Activated CD4-positive, CD25-positive, alpha-beta regulatory T cell (primary cell): ENCODE measurements around the gene THEM4.

Source experiments
- DNase-seq, 4 experiments: peaks; one replicate each; lab custom pipeline; 2025; lab: John Stamatoyannopoulos, UW

THEM4 gene

DNA sequence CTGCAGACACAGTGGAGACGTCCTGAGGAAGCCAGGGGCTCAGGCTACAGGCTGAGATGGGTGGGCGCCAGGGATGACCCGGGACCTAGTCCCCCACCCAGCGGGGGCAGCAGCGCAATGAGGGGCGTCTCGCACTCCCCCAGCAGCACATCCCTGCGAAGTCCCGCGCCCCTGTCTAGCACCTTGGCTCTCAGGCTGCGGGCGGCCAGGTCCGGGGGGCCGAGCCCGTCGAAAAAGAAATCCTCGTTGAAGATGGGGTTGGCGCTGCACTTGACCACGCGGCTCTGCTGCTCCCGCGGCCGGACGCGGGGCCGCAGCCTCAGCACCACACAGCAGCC lies 71.5 kb downstream of the THEM4 start:
- no peak for DNase-seq

- no peak for DNase-seq
Measured at GRCh38 chr1:151837197-151837596, 72.1 kb downstream of the THEM4 start.

- no peak for DNase-seq
Measured at GRCh38 chr1:151835596-151835995, 73.7 kb downstream of the THEM4 start.

DNA sequence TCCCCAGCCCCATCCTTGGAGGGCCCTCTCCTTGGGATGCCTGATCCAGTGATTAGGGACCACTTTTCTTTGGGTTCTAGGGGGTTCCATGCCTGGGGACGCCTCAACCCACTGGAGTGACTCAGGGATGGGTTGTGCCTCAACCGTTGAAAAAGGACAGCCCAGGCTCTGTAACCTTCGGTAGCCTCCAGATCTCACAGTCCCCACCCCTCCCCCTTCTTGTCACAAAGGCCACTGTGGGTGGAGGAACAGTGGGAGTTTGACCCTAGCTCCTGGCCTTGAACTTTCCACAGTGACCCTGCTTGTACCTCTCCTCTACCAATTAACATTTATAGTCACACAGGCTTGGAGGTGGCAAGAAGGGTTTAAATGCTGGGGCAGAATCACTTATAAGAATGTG lies 75.1 kb downstream of the THEM4 start:
- no peak for DNase-seq

GRCh38 chr1:151833172-151833900 lies 76.0 kb downstream of the THEM4 start:
- DNase-seq, result no peak

- no peak for DNase-seq
Measured at GRCh38 chr1:151832318-151832980, 76.9 kb downstream of the THEM4 start.

- DNase-seq, result no peak
Measured at GRCh38 chr1:151831605-151832004, 77.7 kb downstream of the THEM4 start, which contains the start of gene RORC. TSS of gene RORC (minus strand) at chr1:151831802. CDS start at chr1:151831764, 38 bp downstream.

GRCh38 chr1:151831256-151831591 lies 78.1 kb downstream of the THEM4 start:
- no peak for DNase-seq

GRCh38 chr1:151830055-151830454 lies 79.3 kb downstream of the THEM4 start:
- DNase-seq, result no peak

DNA sequence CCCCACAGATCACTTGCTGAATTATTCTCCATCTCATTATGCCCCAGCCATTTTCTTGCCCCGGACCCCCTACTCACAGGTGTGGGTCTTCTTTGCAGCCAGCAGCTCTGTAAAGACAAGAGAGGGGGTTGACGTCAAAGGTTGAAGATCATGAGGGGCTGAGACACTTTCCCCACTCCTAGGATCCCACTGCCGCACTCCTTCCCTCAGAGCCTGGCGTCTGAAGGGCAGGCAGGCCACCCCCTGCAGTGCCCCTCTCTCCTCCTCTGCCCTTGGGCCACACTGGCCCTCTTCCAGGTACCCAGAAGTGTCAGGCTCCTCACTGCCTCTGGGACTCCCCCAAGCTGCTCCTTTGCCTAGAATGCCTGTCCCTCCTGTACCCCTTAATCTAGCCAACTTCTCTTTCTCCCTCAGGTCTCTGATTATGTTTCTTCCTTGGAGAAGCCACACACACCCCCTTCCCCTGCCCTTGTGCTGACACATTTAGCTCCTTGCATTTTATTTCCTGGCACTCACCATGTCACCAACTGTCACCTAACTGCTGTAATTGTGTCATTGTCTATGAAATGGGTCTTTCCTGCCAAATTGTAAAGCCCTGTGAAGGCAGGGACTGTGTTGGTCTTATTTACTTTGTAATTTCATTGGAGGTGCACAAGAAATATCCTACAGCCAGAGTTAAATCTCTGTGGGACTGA lies 79.8 kb downstream of the THEM4 start:
- no peak for DNase-seq

GRCh38 chr1:151828921-151829320 lies 80.4 kb downstream of the THEM4 start:
- DNase-seq, result no peak

- DNase-seq, result no peak
Measured at GRCh38 chr1:151827853-151828252, 81.5 kb downstream of the THEM4 start.

- DNase-seq, result no peak
Measured at GRCh38 chr1:151825751-151826660, 83.3 kb downstream of the THEM4 start.

DNA sequence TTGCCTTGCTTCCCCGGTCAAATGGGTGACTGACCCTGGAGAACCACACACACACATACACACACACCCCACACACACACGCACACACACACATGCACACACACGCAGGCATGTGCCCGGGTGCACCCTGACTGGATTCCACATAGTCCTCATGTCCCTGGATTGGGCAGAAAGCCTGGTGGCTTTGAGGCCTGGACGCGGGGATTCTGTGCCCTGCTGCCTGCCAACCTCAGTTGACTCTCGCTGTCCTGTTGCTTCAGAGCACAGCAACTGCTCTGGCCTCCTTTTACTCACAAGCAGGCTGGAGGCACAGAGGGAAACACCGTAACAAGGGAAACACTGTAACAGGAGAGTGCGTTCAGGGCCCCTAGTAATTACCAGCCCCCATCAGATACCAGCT lies 84.1 kb downstream of the THEM4 start:
- no peak for DNase-seq
